ENCODE data around the gene RGR.

RGR gene

GRCh38 chr10:84291384-84291783, 46.5 kb downstream of the RGR start:
- Histone ChIP-seq H3K4me1 (ENCODE audit: control insufficient read depth in 5 of 5, insufficient read depth in 5 of 5, low read length in 5 of 5) (peaks cover 0 to 6% (median 3%) of the 10 kb centered on the region in 5 donors), H3K4me3 (ENCODE audit: low read depth in 1 of 5, low read length in 5 of 5) (no peak overlapping the region), H3K27me3 (ENCODE audit: control insufficient read depth in 5 of 5, insufficient read depth in 4 of 5, low read length in 5 of 5) (no peaks in the 10 kb centered on the region), H3K9ac (ENCODE audit: low read length in 5 of 5) (no peak overlapping the region), H3K9me3 (ENCODE audit: control insufficient read depth in 5 of 5, low read length in 5 of 5) (no peaks in the 10 kb centered on the region), H3K27ac (ENCODE audit: low read depth, low read length) (no peak overlapping the region), H3K36me3 (ENCODE audit: control insufficient read depth in 5 of 5, insufficient read depth in 5 of 5, low read length in 5 of 5) (no peaks in the 10 kb centered on the region)

GRCh38 chr10:84292502-84292901, 47.6 kb downstream of the RGR start:
- Histone ChIP-seq H3K4me1 (ENCODE audit: control insufficient read depth in 5 of 5, insufficient read depth in 5 of 5, low read length in 5 of 5) (peaks cover 0 to 11% (median 3%) of the 10 kb centered on the region in 5 donors), H3K4me3 (ENCODE audit: low read depth in 1 of 5, low read length in 5 of 5) (no peak overlapping the region), H3K9me3 (ENCODE audit: control insufficient read depth in 5 of 5, low read length in 5 of 5) (no peaks in the 10 kb centered on the region), H3K36me3 (ENCODE audit: control insufficient read depth in 5 of 5, insufficient read depth in 5 of 5, low read length in 5 of 5) (no peaks in the 10 kb centered on the region), H3K9ac (ENCODE audit: low read length in 5 of 5) (no peak overlapping the region), H3K27ac (ENCODE audit: low read depth, low read length) (no peak overlapping the region), H3K27me3 (ENCODE audit: control insufficient read depth in 5 of 5, insufficient read depth in 4 of 5, low read length in 5 of 5) (no peaks in the 10 kb centered on the region)

GRCh38 chr10:84293171-84293570, 48.3 kb downstream of the RGR start:
- H3K36me3 ChIP-seq (ENCODE audit: control insufficient read depth in 5 of 5, insufficient read depth in 5 of 5, low read length in 5 of 5), result no peaks in the 10 kb centered on the region
- no peaks in the 10 kb centered on the region for H3K27me3 ChIP-seq (ENCODE audit: control insufficient read depth in 5 of 5, insufficient read depth in 4 of 5, low read length in 5 of 5)
- no peak overlapping the region for H3K27ac ChIP-seq (ENCODE audit: low read depth, low read length)
- H3K4me3 ChIP-seq (ENCODE audit: low read depth in 1 of 5, low read length in 5 of 5), result no peak overlapping the region
- H3K9ac ChIP-seq (ENCODE audit: low read length in 5 of 5), result no peak overlapping the region
- no peaks in the 10 kb centered on the region for H3K9me3 ChIP-seq (ENCODE audit: control insufficient read depth in 5 of 5, low read length in 5 of 5)
- peaks cover 0 to 14% (median 3%) of the 10 kb centered on the region in 5 donors for H3K4me1 ChIP-seq (ENCODE audit: control insufficient read depth in 5 of 5, insufficient read depth in 5 of 5, low read length in 5 of 5)

GRCh38 chr10:84293574-84294016, 48.7 kb downstream of the RGR start:
- Histone ChIP-seq H3K9ac (ENCODE audit: low read length in 5 of 5) (no peak overlapping the region), H3K4me1 (ENCODE audit: control insufficient read depth in 5 of 5, insufficient read depth in 5 of 5, low read length in 5 of 5) (peaks cover 0 to 15% (median 3%) of the 10 kb centered on the region in 5 donors), H3K27ac (ENCODE audit: low read depth, low read length) (no peak overlapping the region), H3K9me3 (ENCODE audit: control insufficient read depth in 5 of 5, low read length in 5 of 5) (no peaks in the 10 kb centered on the region), H3K4me3 (ENCODE audit: low read depth in 1 of 5, low read length in 5 of 5) (no peak overlapping the region), H3K27me3 (ENCODE audit: control insufficient read depth in 5 of 5, insufficient read depth in 4 of 5, low read length in 5 of 5) (no peaks in the 10 kb centered on the region), H3K36me3 (ENCODE audit: control insufficient read depth in 5 of 5, insufficient read depth in 5 of 5, low read length in 5 of 5) (no peaks in the 10 kb centered on the region)

GRCh38 chr10:84294766-84295447, 50.1 kb downstream of the RGR start:
- no peak overlapping the region for H3K9ac ChIP-seq (ENCODE audit: low read length in 5 of 5)
- H3K4me3 ChIP-seq (ENCODE audit: low read depth in 1 of 5, low read length in 5 of 5), result no peak overlapping the region
- H3K27ac ChIP-seq (ENCODE audit: low read depth, low read length), result no peak overlapping the region
- no peaks in the 10 kb centered on the region for H3K9me3 ChIP-seq (ENCODE audit: control insufficient read depth in 5 of 5, low read length in 5 of 5)
- peaks cover 0 to 15% (median 3%) of the 10 kb centered on the region in 5 donors for H3K4me1 ChIP-seq (ENCODE audit: control insufficient read depth in 5 of 5, insufficient read depth in 5 of 5, low read length in 5 of 5)
- no peaks in the 10 kb centered on the region for H3K27me3 ChIP-seq (ENCODE audit: control insufficient read depth in 5 of 5, insufficient read depth in 4 of 5, low read length in 5 of 5)
- no peaks in the 10 kb centered on the region for H3K36me3 ChIP-seq (ENCODE audit: control insufficient read depth in 5 of 5, insufficient read depth in 5 of 5, low read length in 5 of 5)

- no peak overlapping the region for H3K27ac ChIP-seq (ENCODE audit: low read depth, low read length)
These were observed 51.5 kb downstream of the RGR start for GRCh38 chr10:84296091-84296981.

GRCh38 chr10:84298057-84298456, 53.2 kb downstream of the RGR start:
- Histone ChIP-seq H3K9ac (ENCODE audit: low read length in 5 of 5) (no peak overlapping the region), H3K27ac (ENCODE audit: low read depth, low read length) (no peak overlapping the region)

More at GRCh38 chr10:84296091-84296981, 51.5 kb downstream of the RGR start:
- Histone ChIP-seq H3K36me3 (ENCODE audit: control insufficient read depth in 5 of 5, insufficient read depth in 5 of 5, low read length in 5 of 5) (no peaks in the 10 kb centered on the region), H3K4me3 (ENCODE audit: low read depth in 1 of 5, low read length in 5 of 5) (no peak overlapping the region), H3K27me3 (ENCODE audit: control insufficient read depth in 5 of 5, insufficient read depth in 4 of 5, low read length in 5 of 5) (peaks cover 0 to 3% (median 0%) of the 10 kb centered on the region in 5 donors), H3K9ac (ENCODE audit: low read length in 5 of 5) (no peak overlapping the region), H3K4me1 (ENCODE audit: control insufficient read depth in 5 of 5, insufficient read depth in 5 of 5, low read length in 5 of 5) (peaks cover 0 to 15% (median 0%) of the 10 kb centered on the region in 5 donors), H3K9me3 (ENCODE audit: control insufficient read depth in 5 of 5, low read length in 5 of 5) (no peaks in the 10 kb centered on the region)

GRCh38 chr10:84302223-84302622, 57.4 kb downstream of the RGR start:
- Histone ChIP-seq H3K9me3 (ENCODE audit: control insufficient read depth in 5 of 5, low read length in 5 of 5) (no peaks in the 10 kb centered on the region), H3K9ac (ENCODE audit: low read length in 5 of 5) (no peak overlapping the region), H3K27me3 (ENCODE audit: control insufficient read depth in 5 of 5, insufficient read depth in 4 of 5, low read length in 5 of 5) (peaks cover 0 to 6% (median 3%) of the 10 kb centered on the region in 5 donors)

More at GRCh38 chr10:84298057-84298456, 53.2 kb downstream of the RGR start:
- Histone ChIP-seq H3K27me3 (ENCODE audit: control insufficient read depth in 5 of 5, insufficient read depth in 4 of 5, low read length in 5 of 5) (peaks cover 0 to 6% (median 3%) of the 10 kb centered on the region in 5 donors), H3K9me3 (ENCODE audit: control insufficient read depth in 5 of 5, low read length in 5 of 5) (no peaks in the 10 kb centered on the region), H3K4me1 (ENCODE audit: control insufficient read depth in 5 of 5, insufficient read depth in 5 of 5, low read length in 5 of 5) (peaks cover 0 to 15% (median 0%) of the 10 kb centered on the region in 5 donors), H3K36me3 (ENCODE audit: control insufficient read depth in 5 of 5, insufficient read depth in 5 of 5, low read length in 5 of 5) (no peaks in the 10 kb centered on the region), H3K4me3 (ENCODE audit: low read depth in 1 of 5, low read length in 5 of 5) (no peak overlapping the region)

GRCh38 chr10:84306751-84307384, 62.0 kb downstream of the RGR start:
- Histone ChIP-seq H3K27ac (ENCODE audit: low read depth, low read length) (no peak overlapping the region), H3K36me3 (ENCODE audit: control insufficient read depth in 5 of 5, insufficient read depth in 5 of 5, low read length in 5 of 5) (no peaks in the 10 kb centered on the region), H3K4me3 (ENCODE audit: low read depth in 1 of 5, low read length in 5 of 5) (no peak overlapping the region), H3K9ac (ENCODE audit: low read length in 5 of 5) (no peak overlapping the region), H3K9me3 (ENCODE audit: control insufficient read depth in 5 of 5, low read length in 5 of 5) (no peaks in the 10 kb centered on the region), H3K27me3 (ENCODE audit: control insufficient read depth in 5 of 5, insufficient read depth in 4 of 5, low read length in 5 of 5) (peaks cover 0 to 6% (median 0%) of the 10 kb centered on the region in 5 donors), H3K4me1 (ENCODE audit: control insufficient read depth in 5 of 5, insufficient read depth in 5 of 5, low read length in 5 of 5) (peaks cover 0 to 16% (median 4%) of the 10 kb centered on the region in 5 donors)

More at GRCh38 chr10:84302223-84302622, 57.4 kb downstream of the RGR start:
- Histone ChIP-seq H3K27ac (ENCODE audit: low read depth, low read length) (no peak overlapping the region), H3K4me3 (ENCODE audit: low read depth in 1 of 5, low read length in 5 of 5) (no peak overlapping the region), H3K36me3 (ENCODE audit: control insufficient read depth in 5 of 5, insufficient read depth in 5 of 5, low read length in 5 of 5) (no peaks in the 10 kb centered on the region), H3K4me1 (ENCODE audit: control insufficient read depth in 5 of 5, insufficient read depth in 5 of 5, low read length in 5 of 5) (peaks cover 0 to 4% (median 0%) of the 10 kb centered on the region in 5 donors)
